Heart right ventricle (tissue), 16 donors: ENCODE results near the gene CPXM2. TPM values are rescaled to one million over a fixed set of nuclear protein-coding genes. Genes with fewer than 3 reads are reported as not detected.
A peak's percentile ranks its signal among the peaks of the same experiment; 100 is the strongest.

ENCODE experiments used
- ATAC-seq, 8 donors: fragments of 200-7000 bp; cut with Tn5 transposase; one replicate each; pipeline ENCODE4 v1.9.1; 2020; ENCODE audit warnings: mild to moderate bottlenecking in 8 of 8, moderate library complexity in 8 of 8, moderate number of reproducible peaks in 1 of 8
- DNase-seq, 2 donors: peaks; one replicate each; pipeline ENCODE4 v3.0.0-alpha.2; 2020
- H3K27ac ChIP-seq, 10 donors: fragments of 200-600 bp; sonication (generic) in 2 of 10; one replicate each; pipeline versions ENCODE4 v1.5.0 to v1.8.0; 2020 to 2022; ENCODE audit warnings: mild to moderate bottlenecking in 3 of 10
- H3K27me3 ChIP-seq, 7 donors: fragments of 200-600 bp; one replicate each; pipeline ENCODE4 v1.8.0; 2021 to 2022; ENCODE audit warnings: mild to moderate bottlenecking in 2 of 7
- H3K36me3 ChIP-seq, 9 donors: fragments of 200-600 bp; sonication (generic) in 1 of 9; one replicate each; pipeline versions ENCODE4 v1.5.0 to v1.8.0; 2020 to 2022; ENCODE audit warnings: mild to moderate bottlenecking in 2 of 9
- H3K4me1 ChIP-seq, 9 donors: fragments of 200-600 bp; sonication (generic) in 1 of 9; one replicate each; pipeline versions ENCODE4 v1.5.0 to v1.8.0; 2020 to 2022; ENCODE audit warnings: mild to moderate bottlenecking in 4 of 9
- H3K4me3 ChIP-seq, 10 donors: fragments of 200-600 bp; sonication (generic) in 2 of 10; one replicate each; pipeline versions ENCODE4 v1.5.0 to v1.8.0; 2020 to 2022; ENCODE audit warnings: mild to moderate bottlenecking in 7 of 10, moderate library complexity in 2 of 10
- H3K9me3 ChIP-seq, 11 donors: fragments of 200-600 bp in 10 of 11; sonication (generic) in 2 of 11; one replicate each; pipeline versions ENCODE4 v1.5.0 to v1.8.0; 2013 to 2022; ENCODE audit warnings: mild to moderate bottlenecking in 2 of 11, control low read depth in 1 of 11, moderate library complexity in 1 of 11
- CTCF ChIP-seq, 9 donors: fragments of 200-600 bp; sonication (generic) in 2 of 9; IDR thresholded peaks; one replicate each; pipeline versions ENCODE4 v1.5.0 to v1.8.0; 2021 to 2022; ENCODE audit warnings: antibody characterized with exemption in 9 of 9, mild to moderate bottlenecking in 5 of 9, moderate library complexity in 1 of 9
- WGBS, 2 donors: extraction: QIAGEN DNeasy Blood & Tissue Kit; methylation state at CpG; one replicate each; pipeline ENCODE4 v1.1.7; 2013; ENCODE audit warnings: inconsistent platforms in 1 of 2; 5-methylcytosine and 5-hydroxymethylcytosine counted together
- intact Hi-C, 10 donors: fragments of 100-400 bp; cut with DNase I; formaldehyde crosslinking; loops; one replicate each; pipeline versions ENCODE4 v1.11.1 to v1.14.2; 2022
- polyA plus RNA-seq, 2 donors: library from polyadenylated mRNA; stranded (reverse); fragments of 200-250 nt; gene quantifications; one replicate each; pipeline ENCODE4 v1.2.3, GENCODE V29; 2013
- total RNA-seq, 10 donors: library from RNA; stranded (reverse); fragmentation: NEBNext Ultra II Directional in 3 of 10; extraction: Animal tissue kit (Norgen Biotek cat#: 25700) in 3 of 10; gene quantifications; one replicate each; pipeline versions ENCODE4 v1.2.1 to v1.2.4, GENCODE V29; 2021 to 2023
- donor health status: Arrhythmogenic right ventricular cardiomyopathy.
- donor health status: ischemic (EF 13 %, LVEDD 7.1; RV severe dilation, severe dysfunction).
- donor health status: healthy with polysubstance abuse.
- donor health status: DM: no; HTN: yes; CAD: no.
- donor health status: DM: no; HTN: no; CAD: no.
- donor health status: ischemic (EF 25% LVEDD 6.9; RV normal size, moderate dysfunction).
- donor health status: ischemic (EF 25% LVEDD 5.7; RV mildly dilated, moderate dysfunction).
- donor health status: healthy.
- donor health status: DM: yes; HTN: yes; CAD: no.
- donor health status: Ischemic cardiomyopathy.
- donor health status: ischemic (EF 35%, LVEDD 5.7; RV mildly dilated, moderate dysfunction).
- donor health status: nonischemic (EF 11% LVEDD 7.7; RV severe dilation, severe dysfunction).
- donor health status: DM: yes; HTN: yes; CAD: no.
- donor health status: PGD.
- donor health status: ischemic (EF 29% LVEDD 5.4; RV normal size, mild dysfunction).
- donor health status: nonischemic (EF 23%, LVEDD 6.1; RV moderate dilation, normal function).

Gene CPXM2
- total and polyA plus RNA-seq, 12 donors: 2.0 to 9.8 (median 3.8) TPM

DNA sequence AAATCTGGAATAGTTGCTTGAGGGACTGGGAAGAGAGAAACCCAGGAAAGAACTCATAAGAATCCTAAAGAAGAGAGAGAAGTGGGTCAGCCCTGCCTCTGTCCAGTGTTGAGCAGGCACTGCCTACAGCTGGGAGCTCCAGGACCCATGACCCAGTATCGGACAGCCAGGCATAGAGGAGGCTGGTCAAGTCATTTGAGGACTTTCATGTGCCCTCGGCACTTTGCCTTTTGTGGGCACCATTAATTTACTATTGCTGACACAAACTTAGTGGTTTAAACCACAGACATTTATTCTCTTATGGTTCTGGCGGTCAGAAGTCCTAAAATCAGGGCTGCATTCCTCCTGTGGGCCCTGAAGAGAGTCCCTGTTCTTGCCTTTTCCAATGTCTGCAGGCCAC, 60.3 kb downstream of the CPXM2 start:
- no peak overlapping the region for H3K27ac ChIP-seq
- intact Hi-C loops: no loop called here
- H3K9me3 ChIP-seq: peaks cover 0 to 8% (median 0%) of the 10 kb centered on the region in 11 donors
- WGBS, 2 donors: 83% methylated on average over 3 of the region's 3 CpGs
- no peak for DNase-seq
- H3K4me1 ChIP-seq: no peaks in the 10 kb centered on the region
- no peak overlapping the region for H3K4me3 ChIP-seq
- H3K36me3 ChIP-seq: no peaks in the 10 kb centered on the region
- H3K27me3 ChIP-seq: peaks cover 0 to 7% (median 0%) of the 10 kb centered on the region in 7 donors
- ATAC-seq: no peak
- TF ChIP-seq CTCF (IDR thresholded peaks at IDR 0.05): no peak

DNA sequence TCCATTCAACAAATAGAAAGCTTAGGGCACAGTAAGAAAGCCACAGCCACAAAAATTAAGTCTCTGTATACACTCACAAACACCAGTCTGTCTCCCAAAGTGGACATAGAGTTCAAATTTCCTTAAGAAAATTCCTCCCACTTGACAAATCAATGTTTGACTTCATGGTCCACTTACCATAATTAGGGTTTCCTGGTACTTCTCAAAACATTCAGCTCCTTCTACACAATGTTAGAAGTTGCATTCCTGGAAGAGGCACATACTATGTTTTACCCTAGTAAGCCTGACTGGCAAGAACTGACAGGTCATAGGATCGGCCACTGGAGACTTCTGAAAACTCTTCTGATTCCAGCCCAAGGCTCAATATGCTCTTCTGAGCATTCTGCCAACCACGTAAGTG, 70.5 kb downstream of the CPXM2 start:
- Histone ChIP-seq H3K4me1 (no peaks in the 10 kb centered on the region), H3K4me3 (no peak overlapping the region), H3K36me3 (no peaks in the 10 kb centered on the region), H3K27ac (no peak overlapping the region), H3K27me3 (no peaks in the 10 kb centered on the region), H3K9me3 (peaks cover 0 to 17% (median 0%) of the 10 kb centered on the region in 11 donors)
- DNase-seq: no peak
- no peak for ATAC-seq
- WGBS, 2 donors: 86 to 88% methylated on average over 2 of the region's 2 CpGs
- intact Hi-C loops: no loop called here
- TF ChIP-seq CTCF (IDR thresholded peaks at IDR 0.05): no peak

- Histone ChIP-seq H3K4me3 (no peak overlapping the region), H3K9me3 (peaks cover 0 to 17% (median 0%) of the 10 kb centered on the region in 11 donors), H3K36me3 (no peaks in the 10 kb centered on the region), H3K4me1 (peaks cover 0 to 11% (median 0%) of the 10 kb centered on the region in 9 donors), H3K27ac (peak overlapping the region in 1 of 10 donors; percentile 42), H3K27me3 (peaks cover 0 to 18% (median 0%) of the 10 kb centered on the region in 7 donors)
- DNase-seq (no peak), ATAC-seq (no peak)
- intact Hi-C loops: no loop called here
- TF ChIP-seq CTCF (IDR thresholded peaks at IDR 0.05): no peak
Observed at GRCh38 chr10:123809632-123810031, 82.0 kb downstream of the CPXM2 start.

GRCh38 chr10:123808906-123809305, 82.7 kb downstream of the CPXM2 start:
- peak in 3 of 8 donors; percentile 62 to 81 (median 67) for ATAC-seq
- whole genome bisulfite sequencing, 2 donors: 45 to 60% methylated on average over 6 of the region's 6 CpGs
- intact Hi-C loops: no loop called here
- DNase-seq: no peak
- Histone ChIP-seq H3K27ac (peak overlapping the region in 2 of 10 donors; percentile 7 to 58), H3K27me3 (peaks cover 0 to 18% (median 0%) of the 10 kb centered on the region in 7 donors), H3K4me3 (no peak overlapping the region), H3K36me3 (no peaks in the 10 kb centered on the region), H3K4me1 (peaks cover 0 to 11% (median 0%) of the 10 kb centered on the region in 9 donors), H3K9me3 (peaks cover 0 to 12% (median 0%) of the 10 kb centered on the region in 11 donors)
- no peak for TF ChIP-seq CTCF (IDR thresholded peaks at IDR 0.05)
